Measurements from ENCODE around the gene OR7A5. TPM values are rescaled to one million over a fixed set of nuclear protein-coding genes. Genes with fewer than 3 reads are reported as not detected.
A peak's percentile ranks its signal among the peaks of the same experiment; 100 is the strongest.

OR7A5 gene
- total and polyA plus RNA-seq, 4 donors, result not detected

- TF ChIP-seq REST (IDR thresholded peaks at IDR 0.05), result no peak
Observed at GRCh38 chr19:14821937-14822336, 13.0 kb downstream of the OR7A5 start (continued).

DNA sequence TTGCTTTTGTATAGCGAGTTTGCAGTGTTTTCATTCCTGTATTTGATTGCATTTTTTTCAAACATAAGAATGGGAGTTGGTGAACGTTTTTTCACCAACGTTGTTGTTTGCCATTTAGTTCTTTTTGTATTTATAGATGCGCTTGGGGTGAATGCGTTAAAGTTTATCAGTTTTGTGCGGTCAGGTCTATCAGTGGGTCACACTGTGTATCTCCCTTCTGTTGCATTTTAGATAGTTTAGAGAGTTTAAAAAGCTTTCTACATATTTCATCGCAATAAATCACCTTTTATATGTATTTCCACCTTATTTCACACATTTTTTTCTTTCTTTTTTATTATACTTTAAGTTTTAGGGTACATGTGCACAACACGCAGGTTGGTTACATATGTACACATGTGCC, 16.4 kb downstream of the OR7A5 start:
- H3K9ac ChIP-seq (ENCODE audit: low read depth in 1 of 2, low read length in 2 of 2), result no peak overlapping the region
- H3K4me1 ChIP-seq (ENCODE audit: control insufficient read depth in 4 of 4, insufficient read depth in 4 of 4, low read length in 3 of 4), result no peaks in the 10 kb centered on the region
- WGBS, result 74% methylated on average over 8 of the region's 8 CpGs
- H3K4me3 ChIP-seq (ENCODE audit: low read depth in 1 of 3, low read length in 3 of 3), result no peak overlapping the region
- no peak for DNase-seq (ENCODE audit: low spot score)
- H3K9me3 ChIP-seq (ENCODE audit: control insufficient read depth in 4 of 4, low read length in 3 of 4), result no peaks in the 10 kb centered on the region
- no peaks in the 10 kb centered on the region for H3K27me3 ChIP-seq (ENCODE audit: control insufficient read depth in 4 of 4, insufficient read depth in 4 of 4, low read length in 3 of 4)
- TF ChIP-seq JUND (IDR thresholded peaks at IDR 0.05), result no peak
- TF ChIP-seq FOXA1 (IDR thresholded peaks at IDR 0.05), result no peak
- no peak for TF ChIP-seq RXRA (IDR thresholded peaks at IDR 0.05)
- H3K27ac ChIP-seq (ENCODE audit: low read depth in 1 of 2, low read length in 2 of 2), result no peak overlapping the region
- H3K36me3 ChIP-seq (ENCODE audit: control insufficient read depth in 4 of 4, insufficient read depth in 3 of 4, low read depth in 1 of 4, low read length in 3 of 4), result no peaks in the 10 kb centered on the region

DNA sequence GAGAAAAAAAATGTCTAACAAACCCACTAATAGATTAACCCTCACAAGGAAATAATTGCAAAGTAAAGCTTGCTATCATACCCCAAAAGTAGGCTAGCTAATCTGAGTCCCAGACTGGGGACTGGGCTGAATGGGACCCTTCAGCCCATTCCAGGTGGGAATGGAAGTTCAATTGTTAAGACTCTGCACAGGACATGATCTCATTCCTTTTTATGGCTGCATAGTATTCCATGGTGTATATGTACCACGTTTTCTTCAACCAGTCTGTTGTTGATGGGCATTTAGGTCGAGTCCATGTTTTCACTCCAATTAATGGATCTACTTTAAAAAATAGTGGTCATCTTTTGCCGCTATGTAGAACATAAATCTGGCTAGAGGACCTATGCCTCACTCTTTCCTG, 17.9 kb downstream of the OR7A5 start:
- WGBS, result 67% methylated on average over 3 of the region's 3 CpGs

DNA sequence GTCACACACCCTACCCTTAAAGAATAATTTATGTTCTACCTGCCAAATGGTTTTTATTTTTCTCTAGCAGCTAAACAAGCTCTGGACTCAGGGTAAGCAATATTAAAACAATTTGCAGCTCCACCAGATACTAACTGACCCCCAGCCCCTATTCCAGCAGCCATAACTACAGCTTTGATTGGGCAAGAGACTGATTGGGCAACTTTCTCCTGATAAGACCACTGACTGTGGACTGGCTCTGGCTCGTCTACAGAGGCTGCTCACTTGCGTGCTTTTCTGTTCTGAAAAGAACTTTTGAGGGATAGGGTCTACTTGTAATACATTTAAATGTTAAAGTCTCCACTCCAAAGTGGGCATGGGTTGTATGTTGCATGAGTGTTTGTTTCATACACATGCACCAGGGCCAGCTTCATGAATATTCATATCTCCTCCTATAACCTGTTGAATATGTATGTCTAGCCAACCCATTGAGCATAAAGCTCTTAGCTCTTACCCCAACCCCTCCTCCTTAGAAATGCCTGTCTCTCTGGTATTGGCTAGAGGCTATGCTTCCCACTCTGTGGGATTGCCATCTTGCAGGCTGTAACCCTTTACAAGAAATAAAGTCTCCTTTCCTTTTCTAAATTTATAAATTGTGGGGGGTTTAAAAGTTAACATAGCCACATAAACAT, 19.9 kb downstream of the OR7A5 start:
- peak; percentile 35 for DNase-seq (ENCODE audit: low spot score)
- no peak overlapping the region for H3K4me3 ChIP-seq (ENCODE audit: low read depth in 1 of 3, low read length in 3 of 3)
- H3K4me1 ChIP-seq (ENCODE audit: control insufficient read depth in 4 of 4, insufficient read depth in 4 of 4, low read length in 3 of 4), result no peaks in the 10 kb centered on the region
- no peak overlapping the region for H3K9ac ChIP-seq (ENCODE audit: low read depth in 1 of 2, low read length in 2 of 2)
- no peak overlapping the region for H3K27ac ChIP-seq (ENCODE audit: low read depth in 1 of 2, low read length in 2 of 2)
- H3K36me3 ChIP-seq (ENCODE audit: control insufficient read depth in 4 of 4, insufficient read depth in 3 of 4, low read depth in 1 of 4, low read length in 3 of 4), result no peaks in the 10 kb centered on the region
- no peak for TF ChIP-seq GABPA (IDR thresholded peaks at IDR 0.05 in 1 of 2, conservative IDR thresholded peaks at IDR 0.05 in 1 of 2)
- TF ChIP-seq SP1 (IDR thresholded peaks at IDR 0.05), result no peak
- H3K27me3 ChIP-seq (ENCODE audit: control insufficient read depth in 4 of 4, insufficient read depth in 4 of 4, low read length in 3 of 4), result no peaks in the 10 kb centered on the region
- WGBS, result 37% methylated on average over 2 of the region's 2 CpGs
- H3K9me3 ChIP-seq (ENCODE audit: control insufficient read depth in 4 of 4, low read length in 3 of 4), result no peaks in the 10 kb centered on the region

More for the DNA sequence above, 17.9 kb downstream of the OR7A5 start:
- Histone ChIP-seq H3K4me3 (ENCODE audit: low read depth in 1 of 3, low read length in 3 of 3) (no peak overlapping the region), H3K27ac (ENCODE audit: low read depth in 1 of 2, low read length in 2 of 2) (no peak overlapping the region), H3K9ac (ENCODE audit: low read depth in 1 of 2, low read length in 2 of 2) (no peak overlapping the region), H3K36me3 (ENCODE audit: control insufficient read depth in 4 of 4, insufficient read depth in 3 of 4, low read depth in 1 of 4, low read length in 3 of 4) (no peaks in the 10 kb centered on the region), H3K4me1 (ENCODE audit: control insufficient read depth in 4 of 4, insufficient read depth in 4 of 4, low read length in 3 of 4) (no peaks in the 10 kb centered on the region), H3K27me3 (ENCODE audit: control insufficient read depth in 4 of 4, insufficient read depth in 4 of 4, low read length in 3 of 4) (no peaks in the 10 kb centered on the region), H3K9me3 (ENCODE audit: control insufficient read depth in 4 of 4, low read length in 3 of 4) (no peaks in the 10 kb centered on the region)
- DNase-seq (ENCODE audit: low spot score), result no peak
- no peak for TF ChIP-seq HNF4A (conservative IDR thresholded peaks at IDR 0.05)
- no peak for TF ChIP-seq FOXA2 (IDR thresholded peaks at IDR 0.05)
- no peak for TF ChIP-seq YY1 (IDR thresholded peaks at IDR 0.05)
- TF ChIP-seq RXRA (IDR thresholded peaks at IDR 0.05), result no peak
- TF ChIP-seq ATF3 (IDR thresholded peaks at IDR 0.05), result no peak
- TF ChIP-seq JUND (IDR thresholded peaks at IDR 0.05), result no peak
- no peak for TF ChIP-seq GABPA (IDR thresholded peaks at IDR 0.05 in 1 of 2, conservative IDR thresholded peaks at IDR 0.05 in 1 of 2)
- TF ChIP-seq SP1 (IDR thresholded peaks at IDR 0.05), result no peak
